Measurements from ENCODE around the gene PRSS48. TPM values are rescaled to one million over a fixed set of nuclear protein-coding genes. Genes with fewer than 3 reads are reported as not detected.
"Not testable (repeated sequence)": the region's sequence is repeated elsewhere in the genome, so short reads cannot be mapped to it uniquely, and the experiment has no call there.

The PRSS48 gene
- total RNA-seq, 1 donor from 2014 or later: not detected

GRCh38 chr4:151239608-151240007 lies 37.4 kb upstream of the PRSS48 start:
- no peak overlapping the region for H3K4me3 ChIP-seq (ENCODE audit: low read length in 3 of 3)
- no peaks in the 10 kb centered on the region for H3K36me3 ChIP-seq (ENCODE audit: control insufficient read depth in 3 of 3, insufficient read depth in 3 of 3, low read length in 3 of 3)
- H3K27ac ChIP-seq (ENCODE audit: low read depth, low read length): no peak overlapping the region
- no peaks in the 10 kb centered on the region for H3K9me3 ChIP-seq (ENCODE audit: control insufficient read depth in 3 of 3, low read length in 3 of 3)
- no peaks in the 10 kb centered on the region for H3K4me1 ChIP-seq (ENCODE audit: control insufficient read depth in 3 of 3, insufficient read depth in 3 of 3, low read length in 3 of 3)
- no peaks in the 10 kb centered on the region for H3K27me3 ChIP-seq (ENCODE audit: control insufficient read depth in 3 of 3, insufficient read depth in 3 of 3, low read length in 3 of 3)
- no peak overlapping the region for H3K9ac ChIP-seq (ENCODE audit: low read depth in 1 of 3, low read length in 3 of 3)

DNA sequence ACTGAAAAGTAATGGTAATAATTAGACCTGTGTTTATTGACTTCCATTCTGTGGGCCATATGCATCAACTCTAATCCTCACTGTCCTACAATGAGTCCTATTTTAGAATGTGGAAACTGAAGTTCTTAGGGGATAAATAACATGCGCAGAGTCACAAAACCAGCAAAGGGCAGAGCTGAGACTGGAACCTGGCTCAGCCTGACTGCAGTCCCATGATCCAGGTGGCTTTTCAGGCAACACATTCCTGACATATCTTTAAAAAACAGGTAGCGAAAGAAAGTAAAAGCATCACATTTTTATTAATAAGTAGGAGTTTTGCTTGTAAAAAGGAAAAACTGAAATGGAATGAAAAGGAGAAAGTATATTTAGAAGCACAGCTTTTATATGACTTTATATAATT lies 34.7 kb upstream of the PRSS48 start:
- H3K9me3 ChIP-seq (ENCODE audit: control insufficient read depth in 3 of 3, low read length in 3 of 3): no peaks in the 10 kb centered on the region
- H3K36me3 ChIP-seq (ENCODE audit: control insufficient read depth in 3 of 3, insufficient read depth in 3 of 3, low read length in 3 of 3): no peaks in the 10 kb centered on the region

GRCh38 chr4:151246742-151247141 lies 30.2 kb upstream of the PRSS48 start:
- H3K9me3 ChIP-seq (ENCODE audit: control insufficient read depth in 3 of 3, low read length in 3 of 3): no peaks in the 10 kb centered on the region
- H3K27me3 ChIP-seq (ENCODE audit: control insufficient read depth in 3 of 3, insufficient read depth in 3 of 3, low read length in 3 of 3): no peaks in the 10 kb centered on the region
- no peak overlapping the region for H3K4me3 ChIP-seq (ENCODE audit: low read length in 3 of 3)
- no peaks in the 10 kb centered on the region for H3K36me3 ChIP-seq (ENCODE audit: control insufficient read depth in 3 of 3, insufficient read depth in 3 of 3, low read length in 3 of 3)
- H3K9ac ChIP-seq (ENCODE audit: low read depth in 1 of 3, low read length in 3 of 3): no peak overlapping the region
- H3K27ac ChIP-seq (ENCODE audit: low read depth, low read length): no peak overlapping the region
- H3K4me1 ChIP-seq (ENCODE audit: control insufficient read depth in 3 of 3, insufficient read depth in 3 of 3, low read length in 3 of 3): peaks cover 0 to 4% (median 4%) of the 10 kb centered on the region in 3 donors

More for the DNA sequence above, 34.7 kb upstream of the PRSS48 start:
- H3K9ac ChIP-seq (ENCODE audit: low read depth in 1 of 3, low read length in 3 of 3): no peak overlapping the region
- no peaks in the 10 kb centered on the region for H3K27me3 ChIP-seq (ENCODE audit: control insufficient read depth in 3 of 3, insufficient read depth in 3 of 3, low read length in 3 of 3)
- H3K4me1 ChIP-seq (ENCODE audit: control insufficient read depth in 3 of 3, insufficient read depth in 3 of 3, low read length in 3 of 3): no peaks in the 10 kb centered on the region
- no peak overlapping the region for H3K4me3 ChIP-seq (ENCODE audit: low read length in 3 of 3)
- H3K27ac ChIP-seq (ENCODE audit: low read depth, low read length): no peak overlapping the region

DNA sequence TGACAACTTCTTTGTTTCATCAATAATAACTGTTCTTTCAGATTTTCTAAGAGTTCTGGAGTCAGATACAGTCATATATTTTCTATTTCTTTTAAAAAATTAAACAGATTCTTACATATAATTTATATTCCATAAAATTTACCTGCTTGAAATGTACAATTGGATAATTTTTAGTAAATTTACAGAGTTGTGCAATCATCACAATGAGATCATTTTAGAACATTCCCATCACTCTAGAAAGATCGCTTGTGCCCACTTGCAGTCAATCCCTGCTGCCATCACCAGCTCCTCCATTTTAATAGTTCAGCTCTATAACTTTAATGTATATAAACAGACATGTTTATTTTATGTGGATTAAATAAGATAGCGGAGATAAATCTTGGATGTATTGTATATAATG lies 29.6 kb upstream of the PRSS48 start:
- peaks cover 0 to 4% (median 4%) of the 10 kb centered on the region in 3 donors for H3K4me1 ChIP-seq (ENCODE audit: control insufficient read depth in 3 of 3, insufficient read depth in 3 of 3, low read length in 3 of 3)
- no peak overlapping the region for H3K27ac ChIP-seq (ENCODE audit: low read depth, low read length)
- no peak overlapping the region for H3K9ac ChIP-seq (ENCODE audit: low read depth in 1 of 3, low read length in 3 of 3)
- no peak overlapping the region for H3K4me3 ChIP-seq (ENCODE audit: low read length in 3 of 3)
- H3K27me3 ChIP-seq (ENCODE audit: control insufficient read depth in 3 of 3, insufficient read depth in 3 of 3, low read length in 3 of 3): no peaks in the 10 kb centered on the region
- H3K36me3 ChIP-seq (ENCODE audit: control insufficient read depth in 3 of 3, insufficient read depth in 3 of 3, low read length in 3 of 3): no peaks in the 10 kb centered on the region
- H3K9me3 ChIP-seq (ENCODE audit: control insufficient read depth in 3 of 3, low read length in 3 of 3): no peaks in the 10 kb centered on the region

GRCh38 chr4:151248519-151248918 lies 28.4 kb upstream of the PRSS48 start:
- Histone ChIP-seq H3K27me3 (ENCODE audit: control insufficient read depth in 3 of 3, insufficient read depth in 3 of 3, low read length in 3 of 3) (no peaks in the 10 kb centered on the region), H3K36me3 (ENCODE audit: control insufficient read depth in 3 of 3, insufficient read depth in 3 of 3, low read length in 3 of 3) (no peaks in the 10 kb centered on the region), H3K4me1 (ENCODE audit: control insufficient read depth in 3 of 3, insufficient read depth in 3 of 3, low read length in 3 of 3) (peaks cover 0 to 4% (median 4%) of the 10 kb centered on the region in 3 donors), H3K4me3 (ENCODE audit: low read length in 3 of 3) (no peak overlapping the region), H3K9ac (ENCODE audit: low read depth in 1 of 3, low read length in 3 of 3) (no peak overlapping the region), H3K27ac (ENCODE audit: low read depth, low read length) (no peak overlapping the region), H3K9me3 (ENCODE audit: control insufficient read depth in 3 of 3, low read length in 3 of 3) (no peaks in the 10 kb centered on the region)

DNA sequence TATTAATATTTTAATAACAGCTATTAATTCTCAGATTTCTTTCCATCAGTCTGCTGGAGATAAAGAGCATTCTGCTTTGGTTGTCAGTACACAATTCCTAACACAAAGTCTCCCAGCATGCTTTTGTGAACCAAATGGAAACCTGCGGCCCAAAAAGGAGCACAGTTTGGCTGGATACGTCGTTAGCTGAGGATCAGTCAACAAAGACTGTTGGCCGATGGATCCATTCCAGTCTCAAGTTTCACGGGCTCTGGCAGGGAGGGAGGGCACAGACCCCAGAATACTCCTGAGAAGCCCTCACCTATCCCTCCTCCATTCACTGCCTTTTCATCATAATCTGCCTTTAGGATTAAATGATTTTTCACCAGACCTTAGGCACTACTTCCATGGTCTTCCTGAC lies 26.3 kb upstream of the PRSS48 start:
- no peaks in the 10 kb centered on the region for H3K9me3 ChIP-seq (ENCODE audit: control insufficient read depth in 3 of 3, low read length in 3 of 3)
- no peaks in the 10 kb centered on the region for H3K36me3 ChIP-seq (ENCODE audit: control insufficient read depth in 3 of 3, insufficient read depth in 3 of 3, low read length in 3 of 3)
- H3K27me3 ChIP-seq (ENCODE audit: control insufficient read depth in 3 of 3, insufficient read depth in 3 of 3, low read length in 3 of 3): no peaks in the 10 kb centered on the region
- peaks cover 0 to 4% (median 4%) of the 10 kb centered on the region in 3 donors for H3K4me1 ChIP-seq (ENCODE audit: control insufficient read depth in 3 of 3, insufficient read depth in 3 of 3, low read length in 3 of 3)
- H3K27ac ChIP-seq (ENCODE audit: low read depth, low read length): no peak overlapping the region
- H3K4me3 ChIP-seq (ENCODE audit: low read length in 3 of 3): no peak overlapping the region
- no peak overlapping the region for H3K9ac ChIP-seq (ENCODE audit: low read depth in 1 of 3, low read length in 3 of 3)

GRCh38 chr4:151251603-151252304 lies 25.2 kb upstream of the PRSS48 start:
- H3K9ac ChIP-seq (ENCODE audit: low read depth in 1 of 3, low read length in 3 of 3): no peak overlapping the region
- H3K4me3 ChIP-seq (ENCODE audit: low read length in 3 of 3): no peak overlapping the region
- no peak overlapping the region for H3K27ac ChIP-seq (ENCODE audit: low read depth, low read length)
- no peaks in the 10 kb centered on the region for H3K36me3 ChIP-seq (ENCODE audit: control insufficient read depth in 3 of 3, insufficient read depth in 3 of 3, low read length in 3 of 3)
- no peaks in the 10 kb centered on the region for H3K27me3 ChIP-seq (ENCODE audit: control insufficient read depth in 3 of 3, insufficient read depth in 3 of 3, low read length in 3 of 3)
- H3K4me1 ChIP-seq (ENCODE audit: control insufficient read depth in 3 of 3, insufficient read depth in 3 of 3, low read length in 3 of 3): peaks cover 0 to 4% (median 4%) of the 10 kb centered on the region in 3 donors
- H3K9me3 ChIP-seq (ENCODE audit: control insufficient read depth in 3 of 3, low read length in 3 of 3): no peaks in the 10 kb centered on the region

GRCh38 chr4:151255226-151255625 lies 21.7 kb upstream of the PRSS48 start:
- H3K27me3 ChIP-seq (ENCODE audit: control insufficient read depth in 3 of 3, insufficient read depth in 3 of 3, low read length in 3 of 3): not testable (repeated sequence)
- peaks cover 2 to 14% (median 4%) of the 10 kb centered on the region in 3 donors for H3K4me1 ChIP-seq (ENCODE audit: control insufficient read depth in 3 of 3, insufficient read depth in 3 of 3, low read length in 3 of 3)

GRCh38 chr4:151255680-151256079 lies 21.3 kb upstream of the PRSS48 start:
- H3K4me3 ChIP-seq (ENCODE audit: low read length in 3 of 3); H3K9ac ChIP-seq (ENCODE audit: low read depth in 1 of 3, low read length in 3 of 3); H3K36me3 ChIP-seq (ENCODE audit: control insufficient read depth in 3 of 3, insufficient read depth in 3 of 3, low read length in 3 of 3); H3K9me3 ChIP-seq (ENCODE audit: control insufficient read depth in 3 of 3, low read length in 3 of 3); H3K27ac ChIP-seq (ENCODE audit: low read depth, low read length); H3K27me3 ChIP-seq (ENCODE audit: control insufficient read depth in 3 of 3, insufficient read depth in 3 of 3, low read length in 3 of 3): not testable (repeated sequence)
- peaks cover 2 to 12% (median 2%) of the 10 kb centered on the region in 3 donors for H3K4me1 ChIP-seq (ENCODE audit: control insufficient read depth in 3 of 3, insufficient read depth in 3 of 3, low read length in 3 of 3)

More at GRCh38 chr4:151255226-151255625, 21.7 kb upstream of the PRSS48 start:
- H3K27ac ChIP-seq (ENCODE audit: low read depth, low read length); H3K9ac ChIP-seq (ENCODE audit: low read depth in 1 of 3, low read length in 3 of 3); H3K36me3 ChIP-seq (ENCODE audit: control insufficient read depth in 3 of 3, insufficient read depth in 3 of 3, low read length in 3 of 3); H3K4me3 ChIP-seq (ENCODE audit: low read length in 3 of 3); H3K9me3 ChIP-seq (ENCODE audit: control insufficient read depth in 3 of 3, low read length in 3 of 3): not testable (repeated sequence)

DNA sequence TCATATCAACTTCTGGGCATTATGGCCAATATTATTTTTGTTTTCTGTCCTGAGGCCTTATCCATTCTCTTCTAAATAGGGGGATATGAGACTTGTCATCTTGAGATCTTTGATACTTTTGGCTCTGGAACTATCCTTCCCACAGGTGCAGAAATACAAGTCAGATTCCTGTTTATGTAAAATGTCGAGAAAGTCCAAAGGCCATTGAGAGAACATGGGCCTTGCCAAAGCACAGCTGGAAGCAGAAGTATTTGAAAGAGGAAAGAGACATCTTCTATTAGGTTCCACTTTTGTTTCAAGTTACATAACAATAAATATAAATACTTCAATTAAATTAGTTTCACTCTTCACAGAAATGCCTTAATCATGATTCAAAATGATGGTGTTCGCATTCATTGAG lies 20.8 kb upstream of the PRSS48 start:
- H3K27me3 ChIP-seq (ENCODE audit: control insufficient read depth in 3 of 3, insufficient read depth in 3 of 3, low read length in 3 of 3): no peaks in the 10 kb centered on the region
- H3K9ac ChIP-seq (ENCODE audit: low read depth in 1 of 3, low read length in 3 of 3): no peak overlapping the region
- no peaks in the 10 kb centered on the region for H3K9me3 ChIP-seq (ENCODE audit: control insufficient read depth in 3 of 3, low read length in 3 of 3)
- no peak overlapping the region for H3K27ac ChIP-seq (ENCODE audit: low read depth, low read length)
- H3K4me1 ChIP-seq (ENCODE audit: control insufficient read depth in 3 of 3, insufficient read depth in 3 of 3, low read length in 3 of 3): peaks cover 0 to 10% (median 2%) of the 10 kb centered on the region in 3 donors
- no peaks in the 10 kb centered on the region for H3K36me3 ChIP-seq (ENCODE audit: control insufficient read depth in 3 of 3, insufficient read depth in 3 of 3, low read length in 3 of 3)
- H3K4me3 ChIP-seq (ENCODE audit: low read length in 3 of 3): no peak overlapping the region
